Cardiac fibroblast (primary cell): ENCODE data around the gene ADH7.

ENCODE experiments used
- DNase-seq, 2 donors: peaks; one replicate each; pipeline versions ENCODE4 v3.0.0 to v3.0.0-alpha.2; 2010; ENCODE audit warnings: low read depth in 2 of 2
- H3K4me3 ChIP-seq, 2 donors: replicated peaks in 1 of 2; 1 replicate in 1 of 2; 2 replicates in 1 of 2; pipeline ENCODE4 v1.5.1; 2011; ENCODE audit warnings: low read depth in 2 of 2, low read length in 2 of 2, mild to moderate bottlenecking in 2 of 2, moderate library complexity in 1 of 2
- CTCF ChIP-seq: IDR thresholded peaks from one replicate; pipeline ENCODE4 v1.5.1; 2011; ENCODE audit warnings: low read depth, mild to moderate bottlenecking, low read length, inconsistent platforms

The ADH7 gene

GRCh38 chr4:99411041-99411440 lies 24.1 kb downstream of the ADH7 start:
- H3K4me3 ChIP-seq: no peak overlapping the region
- DNase-seq: no peak
- TF ChIP-seq CTCF: no peak

- H3K4me3 ChIP-seq: no peak overlapping the region
- no peak for DNase-seq
- no peak for TF ChIP-seq CTCF
Measured at GRCh38 chr4:99410075-99410474, 25.1 kb downstream of the ADH7 start.

- peak; percentile 26 to 43 for DNase-seq
- no peak for TF ChIP-seq CTCF
- H3K4me3 ChIP-seq: no peak overlapping the region
Measured at GRCh38 chr4:99408346-99408745, 26.8 kb downstream of the ADH7 start.

- peak; percentile 90 to 91 for DNase-seq
- H3K4me3 ChIP-seq: no peak overlapping the region
Measured at GRCh38 chr4:99405433-99406115, 29.6 kb downstream of the ADH7 start.

GRCh38 chr4:99404595-99405287 lies 30.4 kb downstream of the ADH7 start:
- no peak for TF ChIP-seq CTCF
- no peak overlapping the region for H3K4me3 ChIP-seq
- DNase-seq: peak; percentile 87 to 95

More at GRCh38 chr4:99405433-99406115, 29.6 kb downstream of the ADH7 start:
- peak; percentile 89 for TF ChIP-seq CTCF

- no peak for TF ChIP-seq CTCF
- H3K4me3 ChIP-seq: no peak overlapping the region
- DNase-seq: peak; percentile 64 to 72
Measured at GRCh38 chr4:99403380-99404184, 31.6 kb downstream of the ADH7 start.
